ENCODE results near the gene TMEM200A.

- TF ChIP-seq SP1 (IDR thresholded peaks at IDR 0.05; ENCODE audit: low read depth, low read length), result no peak
- TF ChIP-seq CHD1 (IDR thresholded peaks at IDR 0.05; ENCODE audit: low read depth, low read length), result no peak
- no peak for TF ChIP-seq DPF2 (IDR thresholded peaks at IDR 0.05)
- TF ChIP-seq POLR2A (IDR thresholded peaks at IDR 0.05; ENCODE audit: low read depth, low read length), result no peak
- no peak for TF ChIP-seq PBX3 (IDR thresholded peaks at IDR 0.05; ENCODE audit: insufficient replicate concordance, low read depth, low read length)
- no peak for TF ChIP-seq MTA3 (IDR thresholded peaks at IDR 0.05; ENCODE audit: borderline replicate concordance, low read length)
Measured at GRCh38 chr6:130426066-130426721, 60.4 kb downstream of the TMEM200A start.
